ENCODE measurements around the gene OR13F1.
"Not testable (repeated sequence)": the region's sequence is repeated elsewhere in the genome, so short reads cannot be mapped to it uniquely, and the experiment has no call there.

OR13F1 gene

DNA sequence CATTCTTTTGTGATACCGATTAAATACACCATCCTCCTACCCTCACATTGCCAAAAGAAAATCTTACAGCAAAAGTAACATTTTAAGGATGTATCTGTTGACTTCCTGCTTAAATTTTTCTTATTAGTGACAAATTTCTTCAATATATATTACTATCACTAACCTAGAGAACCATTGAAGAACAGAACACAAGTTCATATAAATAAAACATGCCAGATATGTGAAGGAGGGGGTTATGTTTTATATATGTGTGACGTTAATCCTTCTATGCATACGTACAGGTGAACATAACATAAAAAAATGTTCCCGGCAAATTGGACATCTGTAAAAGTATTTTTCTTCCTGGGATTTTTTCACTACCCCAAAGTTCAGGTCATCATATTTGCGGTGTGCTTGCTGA is at the start of gene OR13F1:
TSS of gene OR13F1 (plus strand) at position 301 of the 400 bp plus-strand sequence. CDS start at position 301, 0 bp downstream.
- no peak for DNase-seq

- DNase-seq, result no peak
Observed at GRCh38 chr9:104456831-104457230, 47.2 kb upstream of the OR13F1 start.

DNA sequence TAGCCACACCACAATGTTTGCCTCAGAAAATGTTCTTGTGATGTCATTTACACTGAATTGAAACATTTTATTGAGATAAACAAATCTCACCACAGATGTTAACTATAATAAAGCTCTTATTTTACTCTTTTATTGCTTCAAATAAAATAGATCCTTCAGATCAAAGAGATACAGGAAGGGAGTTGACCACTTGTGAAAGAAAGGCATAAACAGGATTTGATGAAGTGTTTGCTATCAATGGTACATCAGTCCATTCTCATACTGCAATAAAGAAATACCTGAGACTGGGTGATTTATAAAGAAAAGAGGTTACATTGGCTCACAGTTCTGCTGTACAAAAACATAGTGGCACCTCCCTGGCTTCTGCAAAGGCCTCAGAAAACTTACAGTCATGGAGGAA is 40.2 kb upstream of the OR13F1 start:
- DNase-seq, result no peak

- DNase-seq, result no peak
Observed at GRCh38 chr9:104468261-104468660, 35.8 kb upstream of the OR13F1 start.

DNA sequence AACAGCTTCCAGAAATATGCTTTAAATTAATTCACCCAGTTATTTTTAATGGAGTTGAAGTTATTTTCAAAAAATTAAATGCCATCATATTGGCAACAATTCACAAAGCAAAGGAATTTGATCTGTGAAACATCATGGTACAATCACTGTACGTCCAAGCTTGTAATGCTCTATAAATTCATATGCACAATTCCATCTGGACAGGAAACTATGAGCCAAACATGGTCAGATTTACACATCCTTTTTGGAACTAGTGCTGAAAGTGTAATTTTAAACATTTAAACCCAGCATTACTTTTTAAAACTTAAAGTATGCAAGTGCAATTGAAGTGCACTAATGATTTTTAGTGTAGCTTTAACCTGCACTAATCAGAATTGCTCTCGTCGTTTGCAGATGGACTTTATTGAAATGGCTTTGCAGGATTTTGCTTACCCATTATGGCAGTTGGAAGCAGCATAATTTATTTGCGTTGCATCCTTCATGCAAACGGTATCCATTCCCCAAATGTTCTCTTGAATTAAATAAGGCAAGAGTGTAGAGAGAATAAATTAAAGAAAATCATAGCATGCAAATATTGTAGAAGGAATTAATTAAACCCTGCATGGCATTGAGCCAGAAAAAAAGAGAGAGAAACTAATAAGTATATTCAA is 21.0 kb upstream of the OR13F1 start:
- DNase-seq, result no peak

GRCh38 chr9:104485014-104485413 is 19.0 kb upstream of the OR13F1 start:
- no peak for DNase-seq

GRCh38 chr9:104494808-104495207 is 9.3 kb upstream of the OR13F1 start:
- DNase-seq, result no peak

DNA sequence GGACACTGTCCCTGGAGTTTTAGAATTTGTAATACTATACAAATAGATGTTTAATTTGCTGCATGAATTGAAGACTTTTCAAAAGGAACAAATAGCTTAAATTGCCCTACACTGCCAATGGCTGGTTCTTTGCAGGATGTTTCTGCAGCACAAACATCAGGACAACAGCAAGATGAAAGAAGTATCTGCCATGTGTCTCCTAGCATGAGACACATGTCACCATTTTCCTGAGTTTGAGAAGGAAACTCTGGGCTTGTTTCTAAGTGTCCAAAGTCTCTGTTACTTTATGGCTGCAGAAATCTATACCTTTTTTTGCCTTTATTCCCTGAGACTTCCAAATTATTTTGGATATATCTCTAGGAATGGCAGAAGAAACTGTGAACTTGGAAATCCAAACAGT is 623 bp upstream of the OR13F1 start:
- no peak for DNase-seq

GRCh38 chr9:104506565-104506964 is 2.5 kb downstream of the OR13F1 start:
- no peak for DNase-seq

DNA sequence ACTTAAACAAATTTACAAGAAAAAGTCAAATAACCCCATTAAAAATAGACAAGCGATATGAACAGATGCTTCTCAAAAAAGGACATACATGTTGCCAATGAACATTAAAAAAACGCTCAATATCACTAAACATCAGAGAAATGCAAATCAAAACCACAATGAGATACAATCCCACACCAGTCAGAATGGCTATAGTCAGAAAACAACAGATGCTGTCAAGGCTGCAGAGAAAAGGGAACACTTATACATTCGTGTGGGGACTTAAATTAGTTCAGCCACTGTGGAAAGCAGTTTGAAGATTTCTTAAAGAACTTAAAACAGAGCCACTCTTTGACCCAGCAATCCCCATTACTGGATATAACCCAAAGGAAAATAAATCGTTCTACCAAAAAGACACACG is 10.8 kb downstream of the OR13F1 start:
- no peak for DNase-seq

GRCh38 chr9:104520241-104520640 is 16.2 kb downstream of the OR13F1 start:
- not testable (repeated sequence) for DNase-seq

GRCh38 chr9:104527109-104527508 is 23.0 kb downstream of the OR13F1 start, which contains the start of gene OR13C4:
Gene OR13C4 (minus strand): TSS chr9:104527209. CDS start chr9:104527209, 0 bp downstream.
- DNase-seq, result no peak

DNA sequence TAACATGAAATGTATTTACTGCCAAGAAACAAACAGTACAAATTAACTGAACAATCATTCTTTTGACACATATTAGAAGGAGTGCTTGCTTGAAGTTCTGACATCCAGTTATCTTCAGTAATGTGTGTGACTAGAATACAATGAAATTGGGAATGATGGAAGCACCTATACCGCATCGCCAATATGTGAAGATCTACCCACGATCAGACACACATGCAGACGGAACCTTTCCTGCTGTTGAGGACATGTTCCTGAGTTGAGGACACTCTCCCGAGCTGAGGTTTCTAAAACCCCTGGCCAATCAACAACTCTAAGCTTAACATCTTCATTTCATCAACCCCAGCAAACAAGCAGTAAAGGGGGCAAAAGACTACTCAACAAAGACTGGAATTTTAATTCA is 32.7 kb downstream of the OR13F1 start, which contains the start of gene OR13C3:
TSS of gene OR13C3 (minus strand) at position 101 of the 400 bp plus-strand sequence. CDS start 133 bp downstream, outside the sequence.
- no peak for DNase-seq

DNA sequence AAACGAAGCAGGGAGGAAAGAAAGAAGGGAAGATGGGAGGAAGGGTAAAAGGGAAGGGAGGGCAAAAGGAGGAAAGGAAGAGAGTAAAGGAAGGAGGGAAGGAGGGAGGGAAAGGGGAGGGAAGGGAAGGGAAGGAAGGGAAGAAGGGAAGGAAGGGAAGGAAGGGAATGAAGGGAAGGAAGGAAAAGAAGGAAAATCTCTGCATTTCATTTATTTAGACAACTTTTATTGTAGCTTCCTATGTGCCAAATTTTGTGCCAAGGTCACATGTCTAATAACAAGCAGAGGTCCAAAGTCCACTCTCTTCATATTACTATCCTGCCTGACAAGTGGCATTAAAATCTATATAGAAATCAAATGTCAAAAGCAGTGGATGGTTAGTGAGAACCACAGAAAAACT is 35.2 kb downstream of the OR13F1 start:
- no peak for DNase-seq

GRCh38 chr9:104544644-104545043 is 40.6 kb downstream of the OR13F1 start:
- no peak for DNase-seq

GRCh38 chr9:104553261-104553660 is 49.2 kb downstream of the OR13F1 start:
- no peak for DNase-seq

Measured in activated CD4-positive, alpha-beta T cell treated with anti-CD3 and anti-CD28 coated beads for 48 hours (primary cell).